ENCODE results near the gene LOXL4. TPM values are rescaled to one million over a fixed set of nuclear protein-coding genes. Genes with fewer than 3 reads are reported as not detected.

Gene LOXL4
- total RNA-seq, 1 experiment from 2014 or later = 0.13 TPM

DNA sequence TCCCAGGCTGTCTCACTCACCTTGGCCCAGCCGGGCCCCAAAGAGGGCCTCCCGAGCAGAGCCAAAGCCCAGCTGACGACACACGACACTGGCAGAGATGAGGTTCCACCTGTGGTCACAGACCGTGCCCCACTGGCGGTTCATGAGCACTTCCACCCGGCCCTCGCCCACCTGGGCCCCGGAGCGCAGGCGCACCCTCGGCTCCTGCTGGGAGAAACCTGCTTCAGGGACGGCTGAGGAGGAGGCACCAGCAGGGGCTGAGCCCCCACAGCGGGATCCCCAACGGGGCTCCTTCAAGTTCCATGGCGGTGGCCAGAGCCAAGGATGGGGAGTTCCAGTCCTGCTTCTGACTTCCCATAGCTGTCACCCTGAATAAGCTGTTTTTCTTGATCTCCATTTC is 10.0 kb downstream of the LOXL4 start:
- no peak overlapping the region for H3K4me3 Mint-ChIP-seq
- WGBS (ENCODE audit: extremely low coverage, insufficient read length, low lambda C conversion rate) = no CpG with 5 or more reads among the region's 16 CpGs

More for the DNA sequence above, 10.0 kb downstream of the LOXL4 start:
- no peaks in the 10 kb centered on the region for H3K79me2 ChIP-seq (ENCODE audit: insufficient read depth, low read length)
- no peak overlapping the region for H4K5ac ChIP-seq (ENCODE audit: insufficient read length, low read depth, low read length)
- no peaks in the 10 kb centered on the region for H3K23me2 ChIP-seq (ENCODE audit: insufficient read length, low read depth, low read length, poor library complexity, severe bottlenecking)
- no peak overlapping the region for H3K23ac ChIP-seq (ENCODE audit: insufficient read length, low read depth, low read length)
- no peaks in the 10 kb centered on the region for H3K27me3 ChIP-seq (ENCODE audit: insufficient read depth, low read length)
- no peak overlapping the region; the same call in 1 of the 2 replicates for H3K14ac ChIP-seq (ENCODE audit: insufficient read depth, low read length)
- no peak overlapping the region for H2BK5ac ChIP-seq (ENCODE audit: insufficient read length, low read length)
- H2AK5ac ChIP-seq (ENCODE audit: insufficient read length, low read length) = no peak overlapping the region
- no peak overlapping the region for H4K8ac ChIP-seq (replicated peaks; ENCODE audit: insufficient read length, low read depth, low read length)
- no peak overlapping the region for H2BK120ac ChIP-seq (ENCODE audit: low read depth, low read length, poor library complexity, severe bottlenecking)
- Mint-ChIP-seq H3K4me1 (no peaks in the 10 kb centered on the region), H3K27ac (no peak overlapping the region; a peak in 1 of 7 replicates), H3K27me3 (ENCODE audit: low read depth) (no peaks in the 10 kb centered on the region), H3K36me3 (ENCODE audit: insufficient read depth in 1 of 3, low read depth in 3 of 3) (peaks cover 0 to 4% (median 0%) of the 10 kb centered on the region in 3 experiments; a peak in 1 of 7 replicates), H3K9me3 (no peaks in the 10 kb centered on the region)
- H4K91ac ChIP-seq (ENCODE audit: insufficient read length, low read depth, low read length) = no peak overlapping the region
- DNase-seq = no peak
- H3K18ac ChIP-seq (ENCODE audit: insufficient read length, low read depth, low read length) = no peak overlapping the region
- TF ChIP-seq, protein P1, sequence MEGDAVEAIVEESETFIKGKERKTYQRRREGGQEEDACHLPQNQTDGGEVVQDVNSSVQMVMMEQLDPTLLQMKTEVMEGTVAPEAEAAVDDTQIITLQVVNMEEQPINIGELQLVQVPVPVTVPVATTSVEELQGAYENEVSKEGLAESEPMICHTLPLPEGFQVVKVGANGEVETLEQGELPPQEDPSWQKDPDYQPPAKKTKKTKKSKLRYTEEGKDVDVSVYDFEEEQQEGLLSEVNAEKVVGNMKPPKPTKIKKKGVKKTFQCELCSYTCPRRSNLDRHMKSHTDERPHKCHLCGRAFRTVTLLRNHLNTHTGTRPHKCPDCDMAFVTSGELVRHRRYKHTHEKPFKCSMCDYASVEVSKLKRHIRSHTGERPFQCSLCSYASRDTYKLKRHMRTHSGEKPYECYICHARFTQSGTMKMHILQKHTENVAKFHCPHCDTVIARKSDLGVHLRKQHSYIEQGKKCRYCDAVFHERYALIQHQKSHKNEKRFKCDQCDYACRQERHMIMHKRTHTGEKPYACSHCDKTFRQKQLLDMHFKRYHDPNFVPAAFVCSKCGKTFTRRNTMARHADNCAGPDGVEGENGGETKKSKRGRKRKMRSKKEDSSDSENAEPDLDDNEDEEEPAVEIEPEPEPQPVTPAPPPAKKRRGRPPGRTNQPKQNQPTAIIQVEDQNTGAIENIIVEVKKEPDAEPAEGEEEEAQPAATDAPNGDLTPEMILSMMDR (conservative IDR thresholded peaks at IDR 0.05) = no peak
- H3K4me1 ChIP-seq (ENCODE audit: insufficient read depth, low read length) = no peaks in the 10 kb centered on the region
- H3K79me1 ChIP-seq (ENCODE audit: insufficient read depth, low read depth, low read length, poor library complexity, severe bottlenecking) = no peaks in the 10 kb centered on the region
- no peak overlapping the region for H2BK20ac ChIP-seq (ENCODE audit: low read depth, low read length, poor library complexity, severe bottlenecking)
- H3K4me2 ChIP-seq (ENCODE audit: insufficient read depth, insufficient read length, low read length) = no peak overlapping the region
- H2AFZ ChIP-seq (ENCODE audit: low read length) = no peak overlapping the region
- H2BK15ac ChIP-seq (ENCODE audit: low read depth, low read length) = no peak overlapping the region
- no peaks in the 10 kb centered on the region for H4K20me1 ChIP-seq (ENCODE audit: control insufficient read depth, insufficient read depth, insufficient read length)
- no peak overlapping the region for H3T11ph ChIP-seq (ENCODE audit: low read length)
- no peaks in the 10 kb centered on the region for H3K9me3 ChIP-seq (ENCODE audit: control insufficient read depth, low read depth, low read length)
- H3K4ac ChIP-seq (ENCODE audit: low read depth, low read length) = no peak overlapping the region
- no peak overlapping the region for H2BK12ac ChIP-seq (ENCODE audit: insufficient read length, low read depth, low read length)
- H3K9ac ChIP-seq (ENCODE audit: extremely low read depth, insufficient read length, low read length) = no peak overlapping the region
- no peak overlapping the region for H3K56ac ChIP-seq (ENCODE audit: insufficient read length, low read depth, low read length)
- no peak overlapping the region for H3K27ac ChIP-seq (ENCODE audit: insufficient read length, low read depth, low read length)

Data from H9 (cell line).